Measurements from ENCODE around the gene ZNF37A. TPM values are rescaled to one million over a fixed set of nuclear protein-coding genes. Genes with fewer than 3 reads are reported as not detected.

ZNF37A gene
- total RNA-seq, 4 donors from 2014 or later, result 12.6 to 16.8 (median 14.7) TPM

DNA sequence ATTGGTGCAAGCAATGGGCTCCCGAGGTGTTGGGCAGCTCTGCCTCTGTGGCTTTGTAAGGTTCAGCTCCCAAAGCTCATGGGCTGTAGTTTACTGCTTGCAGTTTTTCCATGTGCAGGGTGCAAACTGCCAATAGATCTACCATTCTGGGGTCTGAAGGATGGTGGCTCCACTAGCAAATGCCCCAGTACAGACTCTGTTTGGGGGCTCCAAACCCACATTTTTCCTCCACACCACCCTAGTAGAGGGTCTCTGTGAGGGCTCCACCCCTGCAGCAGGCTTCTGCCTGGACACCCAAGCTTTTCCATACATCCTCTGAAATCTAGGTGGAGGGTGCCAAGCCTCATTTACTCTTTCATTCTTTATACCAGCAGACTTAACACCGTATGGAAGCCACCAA lies 17.4 kb upstream of the ZNF37A start:
- TF ChIP-seq, protein P1, sequence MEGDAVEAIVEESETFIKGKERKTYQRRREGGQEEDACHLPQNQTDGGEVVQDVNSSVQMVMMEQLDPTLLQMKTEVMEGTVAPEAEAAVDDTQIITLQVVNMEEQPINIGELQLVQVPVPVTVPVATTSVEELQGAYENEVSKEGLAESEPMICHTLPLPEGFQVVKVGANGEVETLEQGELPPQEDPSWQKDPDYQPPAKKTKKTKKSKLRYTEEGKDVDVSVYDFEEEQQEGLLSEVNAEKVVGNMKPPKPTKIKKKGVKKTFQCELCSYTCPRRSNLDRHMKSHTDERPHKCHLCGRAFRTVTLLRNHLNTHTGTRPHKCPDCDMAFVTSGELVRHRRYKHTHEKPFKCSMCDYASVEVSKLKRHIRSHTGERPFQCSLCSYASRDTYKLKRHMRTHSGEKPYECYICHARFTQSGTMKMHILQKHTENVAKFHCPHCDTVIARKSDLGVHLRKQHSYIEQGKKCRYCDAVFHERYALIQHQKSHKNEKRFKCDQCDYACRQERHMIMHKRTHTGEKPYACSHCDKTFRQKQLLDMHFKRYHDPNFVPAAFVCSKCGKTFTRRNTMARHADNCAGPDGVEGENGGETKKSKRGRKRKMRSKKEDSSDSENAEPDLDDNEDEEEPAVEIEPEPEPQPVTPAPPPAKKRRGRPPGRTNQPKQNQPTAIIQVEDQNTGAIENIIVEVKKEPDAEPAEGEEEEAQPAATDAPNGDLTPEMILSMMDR (IDR thresholded peaks at IDR 0.05; ENCODE audit: low read depth), result no peak

DNA sequence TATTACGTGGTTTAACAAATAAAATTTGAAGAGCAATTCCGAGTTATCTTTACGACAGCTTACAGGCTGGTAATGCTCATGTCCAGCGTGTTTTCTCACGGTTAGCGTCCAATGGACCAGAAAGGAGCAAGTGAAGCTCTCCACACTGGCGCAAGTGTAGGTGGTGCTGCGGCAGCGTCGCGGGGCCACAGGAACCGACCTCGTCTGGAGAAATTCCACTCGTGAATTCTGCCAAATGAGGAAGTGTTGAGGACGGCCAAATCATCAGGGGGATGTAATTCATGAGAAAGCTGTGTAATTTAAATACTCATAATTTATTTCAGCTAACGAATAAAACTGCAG lies 350 bp upstream of the ZNF37A start:
- TF ChIP-seq, protein P1 (IDR thresholded peaks at IDR 0.05; ENCODE audit: low read depth), result no peak

DNA sequence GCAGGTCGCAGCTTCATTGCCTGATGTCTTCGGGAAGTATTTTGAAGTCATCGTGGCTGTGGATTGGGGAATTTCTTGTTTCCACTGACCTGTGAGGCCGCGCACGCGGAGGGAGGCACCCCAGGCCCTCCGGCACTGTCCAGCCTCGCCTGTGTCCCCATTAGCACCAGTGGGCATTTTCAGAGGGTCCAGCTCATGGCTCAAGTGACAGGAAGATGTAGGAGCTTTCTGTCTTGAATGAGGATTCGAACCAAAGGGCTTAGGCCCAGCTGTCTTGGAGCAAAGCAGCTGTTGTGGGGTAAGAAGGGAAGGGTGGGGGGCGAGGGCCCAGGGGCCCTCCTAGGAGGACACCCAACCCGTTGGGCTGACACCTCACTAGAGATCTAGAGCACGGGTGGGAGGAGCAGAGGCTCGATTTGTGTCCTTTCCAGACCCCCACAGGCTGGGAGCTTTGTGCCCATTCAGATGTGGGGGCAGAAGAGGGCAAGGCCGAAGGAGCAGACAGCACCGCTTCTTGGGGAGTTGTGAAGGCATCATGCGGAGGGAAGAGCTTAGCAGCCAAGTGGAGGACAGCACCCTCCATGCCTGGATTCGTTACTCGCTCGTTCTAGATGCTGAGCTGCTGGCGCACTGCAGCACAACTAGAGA lies 914 bp downstream of the ZNF37A start:
- TF ChIP-seq, protein P1 (IDR thresholded peaks at IDR 0.05; ENCODE audit: low read depth), result no peak

DNA sequence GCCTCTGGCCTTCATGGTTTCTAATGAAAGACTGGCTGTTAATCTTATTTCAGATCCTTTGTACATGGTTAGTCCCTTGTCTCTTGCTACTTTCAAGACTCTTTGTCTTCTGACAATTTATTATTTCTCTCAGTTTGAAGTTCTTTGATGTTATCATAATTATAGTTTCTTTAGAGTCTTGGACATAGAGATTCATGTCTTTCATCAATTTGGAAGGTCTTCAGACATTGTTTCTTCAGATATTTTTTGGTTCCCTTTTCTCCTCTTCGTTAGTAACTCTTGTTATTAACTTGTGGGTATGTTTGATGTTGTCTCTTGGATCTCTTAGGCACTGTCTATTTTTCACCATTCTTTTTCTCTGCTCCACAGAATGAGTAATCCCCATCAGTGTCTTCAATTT lies 8.7 kb downstream of the ZNF37A start:
- TF ChIP-seq, protein P1 (IDR thresholded peaks at IDR 0.05; ENCODE audit: low read depth), result no peak

DNA sequence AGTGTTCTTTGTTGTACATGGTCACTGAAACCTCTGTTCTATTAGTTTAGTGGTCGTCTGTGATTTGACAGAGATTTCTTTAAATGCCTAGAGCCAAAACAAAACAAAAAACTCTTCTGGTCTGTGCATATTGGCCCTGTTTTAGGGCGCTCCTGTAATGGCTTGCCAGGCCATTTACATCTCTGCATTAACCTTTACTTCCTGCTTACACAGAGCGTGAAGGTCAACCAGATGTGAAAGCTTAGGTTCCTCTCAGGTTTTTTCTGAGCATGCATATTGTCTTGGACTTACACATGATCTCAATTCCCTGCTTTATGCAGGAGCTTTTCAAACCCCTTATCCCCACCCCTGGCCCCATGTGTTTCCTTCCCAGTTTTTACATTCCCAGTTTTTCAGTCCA lies 9.6 kb downstream of the ZNF37A start:
- TF ChIP-seq, protein P1 (IDR thresholded peaks at IDR 0.05; ENCODE audit: low read depth), result no peak

DNA sequence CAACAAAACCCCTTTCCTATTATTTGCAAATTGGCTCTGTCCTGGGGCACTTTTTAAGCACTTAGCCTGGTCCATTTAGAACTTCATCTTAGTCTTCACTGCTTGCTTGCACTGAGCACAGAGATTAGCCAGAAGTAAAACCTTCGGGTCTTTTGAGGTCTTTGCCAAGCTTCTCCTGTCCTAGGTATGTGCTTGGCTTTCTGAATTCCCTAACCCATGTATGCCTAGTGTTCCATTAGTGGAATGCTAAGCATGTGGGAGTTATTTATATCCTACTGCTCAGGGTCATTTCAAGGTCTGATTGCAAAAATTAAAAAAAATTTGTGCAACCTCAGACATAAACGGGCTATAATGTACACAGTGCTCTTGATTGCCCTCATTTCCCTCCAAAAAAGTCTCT lies 18.0 kb downstream of the ZNF37A start:
- TF ChIP-seq, protein P1 (IDR thresholded peaks at IDR 0.05; ENCODE audit: low read depth), result no peak

DNA sequence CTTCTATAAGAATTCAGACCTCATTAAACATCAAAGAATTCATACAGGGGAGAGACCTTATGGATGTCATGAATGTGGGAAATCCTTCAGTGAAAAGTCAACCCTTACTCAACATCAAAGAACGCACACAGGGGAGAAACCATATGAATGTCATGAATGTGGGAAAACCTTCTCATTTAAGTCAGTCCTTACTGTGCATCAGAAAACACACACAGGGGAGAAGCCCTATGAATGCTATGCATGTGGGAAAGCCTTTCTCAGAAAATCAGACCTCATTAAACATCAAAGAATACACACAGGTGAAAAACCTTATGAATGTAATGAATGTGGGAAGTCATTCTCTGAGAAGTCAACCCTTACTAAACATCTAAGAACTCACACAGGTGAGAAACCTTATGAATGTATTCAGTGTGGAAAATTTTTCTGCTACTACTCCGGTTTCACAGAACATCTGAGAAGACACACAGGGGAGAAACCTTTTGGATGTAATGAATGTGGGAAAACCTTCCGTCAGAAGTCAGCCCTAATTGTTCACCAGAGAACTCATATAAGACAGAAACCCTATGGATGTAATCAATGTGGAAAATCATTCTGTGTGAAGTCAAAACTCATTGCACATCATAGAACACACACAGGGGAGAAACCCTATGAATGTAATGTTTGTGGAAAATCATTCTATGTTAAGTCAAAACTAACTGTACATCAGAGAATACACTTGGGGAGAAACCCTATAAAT lies 24.1 kb downstream of the ZNF37A start:
- TF ChIP-seq, protein P1 (IDR thresholded peaks at IDR 0.05; ENCODE audit: low read depth), result no peak
